CD4-positive, alpha-beta T cell (primary cell): ENCODE data around the gene CNKSR3. TPM values are rescaled to one million over a fixed set of nuclear protein-coding genes. Genes with fewer than 3 reads are reported as not detected.

ENCODE experiments used
- ATAC-seq: fragments of 200-7000 bp; cut with Tn5 transposase; one replicate; pipeline ENCODE4 v1.10.0; 2022; ENCODE audit warnings: mild to moderate bottlenecking; ENCODE audit not compliant: poor library complexity
- CTCF ChIA-PET: fragments of 350-600 bp; sonication (Branson Sonifier 250); formaldehyde crosslinking; loops from one replicate; lab custom pipeline; 2021; ENCODE audit warnings: antibody characterized with exemption, inconsistent platforms; lab: Charles Lee
- POLR2A ChIA-PET: fragments of 350-600 bp; sonication (Branson Sonifier 250); formaldehyde crosslinking; loops from one replicate; lab custom pipeline; 2021; ENCODE audit warnings: antibody characterized with exemption, inconsistent platforms; lab: Charles Lee
- DNase-seq, 14 experiments: peaks; one replicate each; pipeline ENCODE4 v3.0.0-alpha.2; 2013 to 2020; ENCODE audit warnings: mixed read lengths in 2 of 14
- H3K27ac ChIP-seq, 2 donors: one replicate each; pipeline versions ENCODE4 v1.5.1 to v1.7.0; 2013; ENCODE audit warnings: low read length in 2 of 2, low read depth in 1 of 2, mild to moderate bottlenecking in 1 of 2
- H3K27me3 ChIP-seq, 2 experiments: 1 replicate in 1 of 2; 2 replicates in 1 of 2; pipeline versions ENCODE4 v1.6.1 to v1.7.0; 2013; ENCODE audit warnings: low read length in 2 of 2, control low read depth in 1 of 2, mild to moderate bottlenecking in 1 of 2, moderate library complexity in 1 of 2; ENCODE audit not compliant: insufficient read depth in 2 of 2, control insufficient read depth in 1 of 2
- H3K36me3 ChIP-seq: one replicate; pipeline ENCODE4 v1.6.1; 2013; ENCODE audit warnings: low read length, control low read depth; ENCODE audit not compliant: insufficient read depth
- H3K4me1 ChIP-seq: one replicate; pipeline ENCODE4 v1.6.1; 2013; ENCODE audit warnings: low read length, control low read depth; ENCODE audit not compliant: insufficient read depth
- H3K4me3 ChIP-seq: one replicate; pipeline ENCODE4 v1.5.1; 2013; ENCODE audit warnings: mild to moderate bottlenecking, low read length, moderate library complexity
- H3K9me3 ChIP-seq, 2 experiments: 1 replicate in 1 of 2; 2 replicates in 1 of 2; pipeline versions ENCODE4 v1.6.1 to v1.7.0; 2013; ENCODE audit warnings: low read length in 2 of 2, mild to moderate bottlenecking in 2 of 2, control low read depth in 1 of 2, moderate library complexity in 1 of 2; ENCODE audit not compliant: control insufficient read depth in 1 of 2, insufficient read depth in 1 of 2
- H3K27ac Mint-ChIP-seq: one replicate; pipeline ENCODE4 v1.8.0; 2020; ENCODE audit warnings: mixed read lengths
- H3K27me3 Mint-ChIP-seq: one replicate; pipeline ENCODE4 v1.8.0; 2021; ENCODE audit warnings: mixed read lengths
- H3K36me3 Mint-ChIP-seq: one replicate; pipeline ENCODE4 v1.8.0; 2021; ENCODE audit warnings: low read depth, mixed read lengths
- H3K4me1 Mint-ChIP-seq: one replicate; pipeline ENCODE4 v1.8.0; 2021; ENCODE audit warnings: low read depth, mixed read lengths
- H3K4me3 Mint-ChIP-seq: one replicate; pipeline ENCODE4 v1.8.0; 2020; ENCODE audit warnings: mild to moderate bottlenecking, mixed read lengths
- H3K9me3 Mint-ChIP-seq: one replicate; pipeline ENCODE4 v1.8.0; 2020; ENCODE audit warnings: mixed read lengths
- CTCF ChIP-seq: fragments of 200-600 bp; IDR thresholded peaks from one replicate; pipeline ENCODE4 v1.8.0; 2022; ENCODE audit warnings: antibody characterized with exemption, mild to moderate bottlenecking
- intact Hi-C, 2 experiments: fragments of 100-400 bp; cut with DNase I in 1 of 2; cut with micrococcal nuclease in 1 of 2; formaldehyde crosslinking; loops; one replicate each; pipeline versions ENCODE4 v1.15.1 to v1.9.0; 2023 to 2025; cut with DNase I, micrococcal nuclease
- total RNA-seq, 174 experiments: library from RNA in 2 of 174; stranded (reverse) in 2 of 174; gene quantifications; one replicate each; pipeline ENCODE4 v1.2.3 and lab custom pipeline; 2021 to 2026

CNKSR3 gene
- total RNA-seq, 2 experiments from 2014 or later: 0.14 TPM; not detected in 1

GRCh38 chr6:154390034-154390433 is 120.5 kb downstream of the CNKSR3 start:
- H3K36me3 Mint-ChIP-seq: no peaks in the 10 kb centered on the region
- POLR2A ChIA-PET: no interaction called here
- TF ChIP-seq CTCF: no peak

GRCh38 chr6:154388803-154389202 is 121.7 kb downstream of the CNKSR3 start:
- H3K4me1 Mint-ChIP-seq: no peaks in the 10 kb centered on the region
- H3K4me3 Mint-ChIP-seq: no peak overlapping the region
- Histone ChIP-seq H3K9me3 (peaks cover 0 to 6% of the 10 kb centered on the region in 2 experiments), H3K27me3 (no peaks in the 10 kb centered on the region), H3K27ac (no peak overlapping the region), H3K4me1 (no peaks in the 10 kb centered on the region), H3K36me3 (no peaks in the 10 kb centered on the region), H3K4me3 (no peak overlapping the region)
- intact Hi-C loops: no loop called here
- no peak for TF ChIP-seq CTCF
- ChIA-PET POLR2A (no interaction called here), CTCF (no interaction called here)
- peaks cover 23% of the 10 kb centered on the region for H3K27me3 Mint-ChIP-seq
- no peak overlapping the region for H3K27ac Mint-ChIP-seq
- ATAC-seq: no peak
- H3K9me3 Mint-ChIP-seq: peaks cover 3% of the 10 kb centered on the region
- no peak for DNase-seq
- H3K36me3 Mint-ChIP-seq: no peaks in the 10 kb centered on the region

More at GRCh38 chr6:154390034-154390433, 120.5 kb downstream of the CNKSR3 start:
- Histone ChIP-seq H3K4me3 (no peak overlapping the region), H3K4me1 (no peaks in the 10 kb centered on the region), H3K36me3 (no peaks in the 10 kb centered on the region), H3K27me3 (no peaks in the 10 kb centered on the region), H3K27ac (no peak overlapping the region), H3K9me3 (peaks cover 0 to 6% of the 10 kb centered on the region in 2 experiments)
- intact Hi-C loops: no loop called here
- no peak for DNase-seq
- H3K27me3 Mint-ChIP-seq: peaks cover 22% of the 10 kb centered on the region
- CTCF ChIA-PET: no interaction called here
- no peak overlapping the region for H3K27ac Mint-ChIP-seq
- no peaks in the 10 kb centered on the region for H3K4me1 Mint-ChIP-seq
- peaks cover 3% of the 10 kb centered on the region for H3K9me3 Mint-ChIP-seq
- ATAC-seq: no peak
- H3K4me3 Mint-ChIP-seq: no peak overlapping the region

GRCh38 chr6:154386848-154387717 is 123.4 kb downstream of the CNKSR3 start:
- H3K27me3 Mint-ChIP-seq: peaks cover 20% of the 10 kb centered on the region

More at GRCh38 chr6:154386848-154387717, 123.4 kb downstream of the CNKSR3 start:
- H3K27ac ChIP-seq: no peak overlapping the region
- H3K4me3 Mint-ChIP-seq: no peak overlapping the region
- H3K36me3 ChIP-seq: no peaks in the 10 kb centered on the region
- H3K27me3 ChIP-seq: no peaks in the 10 kb centered on the region
- H3K4me1 ChIP-seq: no peaks in the 10 kb centered on the region
- H3K9me3 ChIP-seq: peaks cover 6 to 10% of the 10 kb centered on the region in 2 experiments
- TF ChIP-seq CTCF: no peak
- no peaks in the 10 kb centered on the region for H3K4me1 Mint-ChIP-seq
- no peaks in the 10 kb centered on the region for H3K36me3 Mint-ChIP-seq
- no peak overlapping the region for H3K27ac Mint-ChIP-seq
- POLR2A ChIA-PET: no interaction called here
- intact Hi-C loops: no loop called here
- peaks cover 6% of the 10 kb centered on the region for H3K9me3 Mint-ChIP-seq
- CTCF ChIA-PET: no interaction called here
- no peak for ATAC-seq
- no peak overlapping the region for H3K4me3 ChIP-seq
- DNase-seq: no peak
